GM12875 (cell line): ENCODE data around the gene ALKAL2.

ENCODE experiments used
- H3K4me3 ChIP-seq: one replicate; pipeline ENCODE4 v1.5.1; 2011; ENCODE audit warnings: low read depth, low read length, control low read depth
- CTCF ChIP-seq: IDR thresholded peaks from 2 replicates; pipeline ENCODE4 v1.5.1; 2011; ENCODE audit warnings: low read depth, mild to moderate bottlenecking, control low read depth, inconsistent platforms, low read length, moderate library complexity, borderline replicate concordance; ENCODE audit not compliant: insufficient read depth

The ALKAL2 gene

GRCh38 chr2:309954-310510 lies 22.1 kb upstream of the ALKAL2 start:
- no peak for TF ChIP-seq CTCF
- no peak overlapping the region for H3K4me3 ChIP-seq

GRCh38 chr2:309148-309953 lies 21.5 kb upstream of the ALKAL2 start:
- TF ChIP-seq CTCF = no peak

GRCh38 chr2:305366-305765 lies 17.5 kb upstream of the ALKAL2 start:
- no peak for TF ChIP-seq CTCF
- no peak overlapping the region for H3K4me3 ChIP-seq

More at GRCh38 chr2:309148-309953, 21.5 kb upstream of the ALKAL2 start:
- no peak overlapping the region for H3K4me3 ChIP-seq

- H3K4me3 ChIP-seq = no peak overlapping the region
- no peak for TF ChIP-seq CTCF
Measured at GRCh38 chr2:296354-296753, 8.5 kb upstream of the ALKAL2 start.

GRCh38 chr2:295090-295489 lies 7.2 kb upstream of the ALKAL2 start:
- no peak overlapping the region for H3K4me3 ChIP-seq
- TF ChIP-seq CTCF = no peak

GRCh38 chr2:290090-290722 lies 2.3 kb upstream of the ALKAL2 start:
- peak; percentile 73 for TF ChIP-seq CTCF

More at GRCh38 chr2:290090-290722, 2.3 kb upstream of the ALKAL2 start:
- no peak overlapping the region for H3K4me3 ChIP-seq
